Stomach (tissue), 4 donors: ENCODE measurements around the gene PARD3.

Source experiments
- CTCF ChIP-seq, 7 experiments: fragments of 450-650 bp in 4 of 7; fragments of 200-600 bp in 3 of 7; sonication (generic) in 3 of 7; IDR thresholded peaks; one replicate each; pipeline ENCODE4 v1.5.1; 2016 to 2019; ENCODE audit warnings: antibody characterized with exemption in 7 of 7, control low read depth in 2 of 7, mild to moderate bottlenecking in 1 of 7
- EP300 ChIP-seq: sonication (generic); formaldehyde crosslinking; IDR thresholded peaks from one replicate; pipeline ENCODE4 v1.6.1; 2017; ENCODE audit warnings: antibody characterized with exemption
- POLR2A ChIP-seq, 4 donors: fragments of 450-650 bp; IDR thresholded peaks; one replicate each; pipeline ENCODE4 v1.6.1; 2016; ENCODE audit warnings: antibody characterized with exemption in 4 of 4, control low read depth in 2 of 4, mild to moderate bottlenecking in 1 of 4, moderate library complexity in 1 of 4
- POLR2AphosphoS5 ChIP-seq, 3 donors: sonication (generic); formaldehyde crosslinking; IDR thresholded peaks; one replicate each; pipeline ENCODE4 v1.6.1; 2016; ENCODE audit warnings: antibody characterized with exemption in 3 of 3

- no peak for TF ChIP-seq POLR2A (IDR thresholded peaks at IDR 0.05)
- no peak for TF ChIP-seq POLR2AphosphoS5 (IDR thresholded peaks at IDR 0.05)
- TF ChIP-seq CTCF (IDR thresholded peaks at IDR 0.05): no peak
- TF ChIP-seq EP300: no peak
Observed at GRCh38 chr10:34667177-34667576, 147.9 kb downstream of the PARD3 start.
